ENCODE results near the gene HNRNPUL1. TPM values are rescaled to one million over a fixed set of nuclear protein-coding genes. Genes with fewer than 3 reads are reported as not detected.

HNRNPUL1 gene
- total and polyA plus RNA-seq, 4 experiments from 2014 or later, result 37.8 to 300 (median 205) TPM

DNA sequence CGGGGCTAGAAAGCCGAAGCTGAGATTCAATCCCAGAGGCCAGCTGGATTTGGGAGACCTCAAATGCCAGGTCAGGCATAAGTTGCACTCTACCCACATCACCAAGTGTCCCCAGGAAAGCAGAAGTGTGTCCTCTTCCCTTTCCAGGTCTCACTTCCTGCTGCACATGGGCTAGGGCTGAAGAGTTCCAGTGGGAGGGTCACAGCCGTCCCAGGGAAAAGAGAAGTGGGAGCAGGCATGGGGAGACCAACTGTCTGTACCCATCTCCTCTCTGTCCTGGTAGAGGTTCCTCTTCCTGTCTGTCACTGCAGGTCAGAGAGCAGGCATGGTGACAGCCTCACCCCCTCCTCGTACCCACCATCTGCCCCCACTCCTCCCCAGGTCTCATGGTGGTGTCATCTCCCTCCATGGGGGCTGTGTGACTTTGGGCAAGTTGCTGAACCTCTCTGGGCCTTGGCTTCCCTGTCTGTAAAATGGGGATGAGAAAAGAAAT lies 30.4 kb upstream of the HNRNPUL1 start:
- POLR2A ChIA-PET (ENCODE audit: partially characterized antibody), result no interaction called here

GRCh38 chr19:41234512-41235168 lies 29.5 kb upstream of the HNRNPUL1 start:
- no peaks in the 10 kb centered on the region for H3K36me3 Mint-ChIP-seq
- no peak overlapping the region for H3K27ac Mint-ChIP-seq
- DNase-seq, result no peak
- no peaks in the 10 kb centered on the region for H3K9me3 Mint-ChIP-seq
- H3K4me3 ChIP-seq (ENCODE audit: low read length in 2 of 2), result no peak overlapping the region
- no peaks in the 10 kb centered on the region for H3K9me3 ChIP-seq (ENCODE audit: control insufficient read depth in 1 of 2, low read length in 2 of 2)
- no peak overlapping the region for H3K27ac ChIP-seq (ENCODE audit: low read depth, low read length)
- H3K4me1 ChIP-seq (ENCODE audit: insufficient read depth, low read length), result no peaks in the 10 kb centered on the region
- ChIA-PET CTCF (ENCODE audit: partially characterized antibody) (no interaction called here), POLR2A (ENCODE audit: partially characterized antibody) (no interaction called here)
- intact Hi-C loops (cut with micrococcal nuclease), result no loop called here
- H3K36me3 ChIP-seq (ENCODE audit: insufficient read depth, low read length), result no peaks in the 10 kb centered on the region
- no peaks in the 10 kb centered on the region for H3K27me3 ChIP-seq (ENCODE audit: insufficient read depth, low read length)
- H3K4me1 Mint-ChIP-seq, result no peaks in the 10 kb centered on the region
- H3K27me3 Mint-ChIP-seq, result peaks cover 0 to 8% of the 10 kb centered on the region in 2 donors
- no peak overlapping the region for H3K4me3 Mint-ChIP-seq

More for the DNA sequence above, 30.4 kb upstream of the HNRNPUL1 start:
- DNase-seq, result no peak
- Histone ChIP-seq H3K36me3 (ENCODE audit: insufficient read depth, low read length) (no peaks in the 10 kb centered on the region), H3K27ac (ENCODE audit: low read depth, low read length) (no peak overlapping the region), H3K9me3 (ENCODE audit: control insufficient read depth in 1 of 2, low read length in 2 of 2) (no peaks in the 10 kb centered on the region), H3K27me3 (ENCODE audit: insufficient read depth, low read length) (no peaks in the 10 kb centered on the region), H3K4me3 (ENCODE audit: low read length in 2 of 2) (no peak overlapping the region), H3K4me1 (ENCODE audit: insufficient read depth, low read length) (no peaks in the 10 kb centered on the region)
- Mint-ChIP-seq H3K36me3 (no peaks in the 10 kb centered on the region), H3K4me3 (no peak overlapping the region), H3K4me1 (no peaks in the 10 kb centered on the region), H3K27me3 (peaks cover 0 to 3% of the 10 kb centered on the region in 2 donors), H3K9me3 (no peaks in the 10 kb centered on the region), H3K27ac (peak overlapping the region in 2 of 7 donors; percentile 12 to 74)
- CTCF ChIA-PET (ENCODE audit: partially characterized antibody), result interaction anchor here (0.8 kb wide), 1 partner anchor 9 kb away, joined by 3 read pairs; no protein-coding TSS in a partner anchor
- intact Hi-C loops (cut with micrococcal nuclease), result no loop called here

DNA sequence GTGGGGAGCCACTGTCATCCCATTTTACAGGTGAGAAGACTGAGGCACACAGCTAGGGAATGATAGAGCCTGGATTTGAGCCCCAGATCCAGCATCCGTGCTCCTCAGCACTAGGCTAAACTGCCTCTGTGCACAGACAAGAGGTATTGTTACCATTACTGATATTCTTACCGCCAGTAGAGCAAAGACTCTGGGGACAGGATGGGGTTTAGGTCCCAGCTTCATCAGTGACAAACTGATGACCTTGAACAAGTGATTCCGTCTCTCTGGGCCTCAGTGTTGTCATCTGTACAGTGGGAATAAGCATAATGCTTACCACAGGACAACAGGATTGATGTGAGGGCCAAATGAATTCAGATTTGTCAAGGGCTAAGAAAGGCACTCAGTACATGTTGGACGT lies 28.7 kb upstream of the HNRNPUL1 start:
- Mint-ChIP-seq H3K27ac (no peak overlapping the region), H3K27me3 (peaks cover 0 to 9% of the 10 kb centered on the region in 2 donors), H3K4me1 (no peaks in the 10 kb centered on the region), H3K36me3 (no peaks in the 10 kb centered on the region), H3K4me3 (no peak overlapping the region), H3K9me3 (no peaks in the 10 kb centered on the region)
- no peak overlapping the region for H3K4me3 ChIP-seq (ENCODE audit: low read length in 2 of 2)
- ChIA-PET POLR2A (ENCODE audit: partially characterized antibody) (no interaction called here), CTCF (ENCODE audit: partially characterized antibody) (interaction anchor here (0.6 kb wide), 1 partner anchor 29 kb away, joined by 4 read pairs; no protein-coding TSS in a partner anchor)
- H3K36me3 ChIP-seq (ENCODE audit: insufficient read depth, low read length), result no peaks in the 10 kb centered on the region
- H3K27me3 ChIP-seq (ENCODE audit: insufficient read depth, low read length), result no peaks in the 10 kb centered on the region
- H3K27ac ChIP-seq (ENCODE audit: low read depth, low read length), result no peak overlapping the region
- no peaks in the 10 kb centered on the region for H3K4me1 ChIP-seq (ENCODE audit: insufficient read depth, low read length)
- intact Hi-C loops (cut with micrococcal nuclease), result no loop called here
- no peaks in the 10 kb centered on the region for H3K9me3 ChIP-seq (ENCODE audit: control insufficient read depth in 1 of 2, low read length in 2 of 2)
- no peak for DNase-seq

- ChIA-PET POLR2A (ENCODE audit: partially characterized antibody) (no interaction called here), CTCF (ENCODE audit: partially characterized antibody) (no interaction called here)
- no peaks in the 10 kb centered on the region for H3K36me3 Mint-ChIP-seq
- H3K27me3 ChIP-seq (ENCODE audit: insufficient read depth, low read length), result no peaks in the 10 kb centered on the region
- H3K27me3 Mint-ChIP-seq, result peaks cover 0 to 9% of the 10 kb centered on the region in 2 donors
- H3K4me3 ChIP-seq (ENCODE audit: low read length in 2 of 2), result no peak overlapping the region
- H3K9me3 ChIP-seq (ENCODE audit: control insufficient read depth in 1 of 2, low read length in 2 of 2), result no peaks in the 10 kb centered on the region
- H3K9me3 Mint-ChIP-seq, result no peaks in the 10 kb centered on the region
- no peaks in the 10 kb centered on the region for H3K4me1 Mint-ChIP-seq
- no peak overlapping the region for H3K27ac Mint-ChIP-seq
- no peaks in the 10 kb centered on the region for H3K36me3 ChIP-seq (ENCODE audit: insufficient read depth, low read length)
- no peaks in the 10 kb centered on the region for H3K4me1 ChIP-seq (ENCODE audit: insufficient read depth, low read length)
- intact Hi-C loops (cut with micrococcal nuclease), result no loop called here
- H3K27ac ChIP-seq (ENCODE audit: low read depth, low read length), result no peak overlapping the region
- no peak overlapping the region for H3K4me3 Mint-ChIP-seq
- DNase-seq, result no peak
These were observed 25.9 kb upstream of the HNRNPUL1 start for GRCh38 chr19:41238244-41238643.

DNA sequence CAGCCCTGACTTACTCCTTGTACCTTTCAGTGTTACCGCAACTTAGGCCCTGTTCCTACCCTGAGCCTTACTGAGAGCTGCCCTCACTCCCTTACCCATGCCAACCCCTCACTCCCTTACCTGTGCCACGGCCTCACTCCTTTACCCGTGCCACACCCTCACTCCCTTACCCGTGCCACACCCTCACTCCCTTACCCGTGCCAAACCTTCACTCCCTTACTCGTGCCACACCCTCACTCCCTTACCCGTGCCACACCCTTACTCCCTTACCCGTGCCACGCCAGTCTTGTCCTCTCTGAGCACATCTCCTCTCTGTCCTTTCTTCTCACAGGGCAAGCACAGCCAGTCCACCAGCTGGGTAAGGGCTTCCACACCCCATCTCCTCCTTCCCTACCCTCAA lies 24.8 kb upstream of the HNRNPUL1 start:
- no peaks in the 10 kb centered on the region for H3K36me3 Mint-ChIP-seq
- no peaks in the 10 kb centered on the region for H3K9me3 Mint-ChIP-seq
- Histone ChIP-seq H3K9me3 (ENCODE audit: control insufficient read depth in 1 of 2, low read length in 2 of 2) (no peaks in the 10 kb centered on the region), H3K27ac (ENCODE audit: low read depth, low read length) (no peak overlapping the region), H3K27me3 (ENCODE audit: insufficient read depth, low read length) (no peaks in the 10 kb centered on the region), H3K4me3 (ENCODE audit: low read length in 2 of 2) (no peak overlapping the region), H3K4me1 (ENCODE audit: insufficient read depth, low read length) (no peaks in the 10 kb centered on the region), H3K36me3 (ENCODE audit: insufficient read depth, low read length) (no peaks in the 10 kb centered on the region)
- DNase-seq, result no peak
- intact Hi-C loops (cut with micrococcal nuclease), result no loop called here
- ChIA-PET POLR2A (ENCODE audit: partially characterized antibody) (no interaction called here), CTCF (ENCODE audit: partially characterized antibody) (no interaction called here)
- no peaks in the 10 kb centered on the region for H3K4me1 Mint-ChIP-seq
- peaks cover 0 to 9% of the 10 kb centered on the region in 2 donors for H3K27me3 Mint-ChIP-seq
- peak overlapping the region in 3 of 7 donors; percentile 42 to 84 (median 66) for H3K27ac Mint-ChIP-seq
- H3K4me3 Mint-ChIP-seq, result no peak overlapping the region

DNA sequence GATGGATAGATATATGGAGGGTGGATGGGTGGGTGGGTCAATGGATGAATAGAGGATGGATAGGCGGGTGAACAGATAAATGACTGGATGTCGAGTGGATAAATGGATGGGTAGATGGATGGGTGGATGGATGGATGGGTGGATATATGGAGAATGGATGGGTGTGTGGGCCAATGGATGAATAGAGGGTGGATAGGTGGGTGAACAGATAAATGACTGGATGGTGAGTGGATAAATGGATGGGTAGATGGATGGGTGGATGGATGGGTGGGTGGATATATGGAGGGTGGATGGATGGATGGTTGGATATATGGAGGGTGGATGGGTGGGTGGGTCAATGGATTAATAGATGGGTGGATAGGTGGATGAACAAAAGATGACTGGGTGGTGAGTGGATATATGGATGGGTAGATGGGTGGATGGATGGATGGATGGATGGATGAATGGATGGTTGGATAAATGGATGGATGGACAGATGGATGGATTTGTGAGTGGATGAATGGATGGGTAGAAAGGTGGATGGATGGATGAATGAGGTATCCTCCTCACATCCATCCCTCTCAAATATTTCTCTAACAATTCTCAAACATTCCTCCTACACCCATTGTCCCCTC lies 24.1 kb upstream of the HNRNPUL1 start:
- intact Hi-C loops (cut with micrococcal nuclease), result no loop called here
- Histone ChIP-seq H3K27ac (ENCODE audit: low read depth, low read length) (no peak overlapping the region), H3K9me3 (ENCODE audit: control insufficient read depth in 1 of 2, low read length in 2 of 2) (no peaks in the 10 kb centered on the region), H3K4me1 (ENCODE audit: insufficient read depth, low read length) (no peaks in the 10 kb centered on the region), H3K36me3 (ENCODE audit: insufficient read depth, low read length) (no peaks in the 10 kb centered on the region), H3K4me3 (ENCODE audit: low read length in 2 of 2) (no peak overlapping the region), H3K27me3 (ENCODE audit: insufficient read depth, low read length) (no peaks in the 10 kb centered on the region)
- no peaks in the 10 kb centered on the region for H3K9me3 Mint-ChIP-seq
- H3K36me3 Mint-ChIP-seq, result no peaks in the 10 kb centered on the region
- ChIA-PET CTCF (ENCODE audit: partially characterized antibody) (no interaction called here), POLR2A (ENCODE audit: partially characterized antibody) (no interaction called here)
- peak overlapping the region in 1 of 7 donors; percentile 18 for H3K27ac Mint-ChIP-seq
- no peaks in the 10 kb centered on the region for H3K4me1 Mint-ChIP-seq
- H3K27me3 Mint-ChIP-seq, result peaks cover 0 to 9% of the 10 kb centered on the region in 2 donors
- no peak overlapping the region for H3K4me3 Mint-ChIP-seq
- DNase-seq, result no peak

GRCh38 chr19:41241859-41242258 lies 22.3 kb upstream of the HNRNPUL1 start:
- POLR2A ChIA-PET (ENCODE audit: partially characterized antibody), result no interaction called here
- H3K9me3 Mint-ChIP-seq, result no peaks in the 10 kb centered on the region
- no peak for DNase-seq
- CTCF ChIA-PET (ENCODE audit: partially characterized antibody), result no interaction called here
- no peaks in the 10 kb centered on the region for H3K4me1 ChIP-seq (ENCODE audit: insufficient read depth, low read length)
- no peaks in the 10 kb centered on the region for H3K36me3 Mint-ChIP-seq
- intact Hi-C loops (cut with micrococcal nuclease), result no loop called here
- H3K27ac Mint-ChIP-seq, result no peak overlapping the region
- H3K27me3 ChIP-seq (ENCODE audit: insufficient read depth, low read length), result no peaks in the 10 kb centered on the region
- H3K4me3 Mint-ChIP-seq, result no peak overlapping the region
- H3K9me3 ChIP-seq (ENCODE audit: control insufficient read depth in 1 of 2, low read length in 2 of 2), result no peaks in the 10 kb centered on the region
- no peak overlapping the region for H3K27ac ChIP-seq (ENCODE audit: low read depth, low read length)
- no peaks in the 10 kb centered on the region for H3K4me1 Mint-ChIP-seq
- H3K27me3 Mint-ChIP-seq, result peaks cover 0 to 9% of the 10 kb centered on the region in 2 donors
- no peak overlapping the region for H3K4me3 ChIP-seq (ENCODE audit: low read length in 2 of 2)
- no peaks in the 10 kb centered on the region for H3K36me3 ChIP-seq (ENCODE audit: insufficient read depth, low read length)

All from CD4-positive, alpha-beta memory T cell (primary cell).